ENCODE results near the gene DGAT2L6. TPM values are rescaled to one million over a fixed set of nuclear protein-coding genes. Genes with fewer than 3 reads are reported as not detected.

Gene DGAT2L6
- total RNA-seq, 1 experiment from 2014 or later, result not detected

DNA sequence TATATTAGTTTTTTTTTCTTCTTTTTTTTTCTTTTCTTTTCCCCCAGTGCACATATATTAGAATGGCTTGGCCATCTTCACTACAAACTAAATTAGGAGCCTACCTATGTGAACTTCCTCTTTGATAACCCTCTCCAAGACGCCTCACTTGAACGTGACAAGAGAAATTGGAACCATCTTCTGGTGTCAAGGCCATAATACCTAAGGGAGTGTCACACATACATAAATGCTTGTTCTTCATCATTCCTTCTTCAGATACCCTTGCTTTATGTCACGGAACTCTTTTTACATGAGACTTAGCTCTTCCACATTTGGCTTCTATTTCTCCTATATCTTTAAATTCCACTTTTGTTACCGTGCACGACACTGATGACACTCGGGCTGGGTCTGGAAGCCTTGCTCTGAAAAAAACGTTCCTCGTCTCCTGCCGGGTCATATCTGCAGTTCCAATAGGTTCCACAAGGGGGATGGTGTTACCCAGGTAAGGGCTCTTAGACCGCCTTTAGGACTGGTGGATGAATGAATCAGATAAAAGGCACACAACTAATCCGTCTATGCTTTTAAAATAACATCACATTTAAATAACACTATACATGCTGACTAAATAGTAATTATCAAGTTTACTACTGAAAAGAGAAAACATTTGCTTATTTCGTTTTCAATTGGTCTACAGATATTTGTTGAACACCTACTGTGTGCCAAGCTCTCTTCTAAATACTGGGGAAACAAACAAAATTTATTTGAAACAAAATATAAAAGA lies 19.9 kb downstream of the DGAT2L6 start:
- Histone ChIP-seq H3K9ac (ENCODE audit: extremely low read depth, insufficient read length, low read length) (no peak overlapping the region), H4K91ac (ENCODE audit: insufficient read length, low read depth, low read length) (no peak overlapping the region), H3K56ac (ENCODE audit: insufficient read length, low read depth, low read length) (no peak overlapping the region), H2BK12ac (ENCODE audit: insufficient read length, low read depth, low read length) (no peak overlapping the region), H4K8ac (replicated peaks; ENCODE audit: insufficient read length, low read depth, low read length) (no peak overlapping the region), H3T11ph (ENCODE audit: low read length) (no peak overlapping the region), H2BK15ac (ENCODE audit: low read depth, low read length) (no peak overlapping the region), H2BK5ac (ENCODE audit: insufficient read length, low read length) (no peak overlapping the region), H3K4me2 (ENCODE audit: insufficient read depth, insufficient read length, low read length) (no peak overlapping the region), H3K27me3 (ENCODE audit: insufficient read depth, low read length) (no peaks in the 10 kb centered on the region), H4K5ac (ENCODE audit: insufficient read length, low read depth, low read length) (no peak overlapping the region), H4K20me1 (ENCODE audit: control insufficient read depth, insufficient read depth, insufficient read length) (no peaks in the 10 kb centered on the region), H3K4ac (ENCODE audit: low read depth, low read length) (no peak overlapping the region), H3K23ac (ENCODE audit: insufficient read length, low read depth, low read length) (no peak overlapping the region), H2BK20ac (ENCODE audit: low read depth, low read length, poor library complexity, severe bottlenecking) (no peak overlapping the region), H3K9me3 (ENCODE audit: control insufficient read depth, low read depth, low read length) (peaks cover 34% of the 10 kb centered on the region), H2AK5ac (ENCODE audit: insufficient read length, low read length) (no peak overlapping the region), H3K23me2 (ENCODE audit: insufficient read length, low read depth, low read length, poor library complexity, severe bottlenecking) (no peaks in the 10 kb centered on the region), H3K27ac (ENCODE audit: insufficient read length, low read depth, low read length) (no peak overlapping the region), H3K14ac (ENCODE audit: insufficient read depth, low read length) (no peak overlapping the region), H3K18ac (ENCODE audit: insufficient read length, low read depth, low read length) (no peak overlapping the region), H3K79me1 (ENCODE audit: insufficient read depth, low read depth, low read length, poor library complexity, severe bottlenecking) (no peaks in the 10 kb centered on the region), H3K4me1 (ENCODE audit: insufficient read depth, low read length) (no peaks in the 10 kb centered on the region), H2AFZ (ENCODE audit: low read length) (no peak overlapping the region), H2BK120ac (ENCODE audit: low read depth, low read length, poor library complexity, severe bottlenecking) (no peak overlapping the region), H3K79me2 (ENCODE audit: insufficient read depth, low read length) (no peaks in the 10 kb centered on the region)
- no peak overlapping the region for H3K27ac Mint-ChIP-seq
- DNase-seq, result peak; percentile 51
- no CpG with 5 or more reads among the region's 12 CpGs for WGBS (ENCODE audit: extremely low coverage, insufficient read length, low lambda C conversion rate)
- H3K9me3 Mint-ChIP-seq, result peaks cover 64 to 79% of the 10 kb centered on the region in 2 experiments
- TF ChIP-seq CTCF (conservative IDR thresholded peaks at IDR 0.05), result peak; percentile 71
- no peak overlapping the region for H3K4me3 Mint-ChIP-seq
- H3K4me1 Mint-ChIP-seq, result peaks cover 0 to 2% of the 10 kb centered on the region in 2 experiments; a peak in 2 of 4 replicates
- peaks cover 3% of the 10 kb centered on the region; the same call in 1 of the 2 replicates for H3K27me3 Mint-ChIP-seq (ENCODE audit: low read depth)
- peaks cover 0 to 2% (median 0%) of the 10 kb centered on the region in 3 experiments; a peak in 1 of 7 replicates for H3K36me3 Mint-ChIP-seq (ENCODE audit: insufficient read depth in 1 of 3, low read depth in 3 of 3)
